Transverse colon (tissue), 4 donors: ENCODE results near the gene LSM12. TPM values are rescaled to one million over a fixed set of nuclear protein-coding genes. Genes with fewer than 3 reads are reported as not detected.
"Not testable (repeated sequence)": the region's sequence is repeated elsewhere in the genome, so short reads cannot be mapped to it uniquely, and the experiment has no call there.

Experiments used
- DNase-seq: peaks from one replicate; pipeline ENCODE4 v3.0.0-alpha.2; 2019
- H3K27ac ChIP-seq, 4 donors: fragments of 200-600 bp; sonication (generic); 2 replicates each; pipeline ENCODE4 v1.5.1; 2016 to 2018; ENCODE audit warnings: inconsistent platforms in 4 of 4
- H3K27me3 ChIP-seq: fragments of 200-600 bp; sonication (generic); 2 replicates; pipeline ENCODE4 v1.5.1; 2017; ENCODE audit warnings: inconsistent platforms
- H3K36me3 ChIP-seq, 4 donors: fragments of 200-600 bp; sonication (generic); 2 replicates each; pipeline ENCODE4 v1.5.1; 2017 to 2019; ENCODE audit warnings: inconsistent platforms in 4 of 4
- H3K4me1 ChIP-seq, 4 donors: fragments of 200-600 bp; sonication (generic); 2 replicates each; pipeline ENCODE4 v1.5.1; 2017 to 2020; ENCODE audit warnings: inconsistent platforms in 4 of 4
- H3K4me3 ChIP-seq, 4 donors: fragments of 200-600 bp; sonication (generic); 1 replicate in 1 of 4; 2 replicates in 3 of 4; pipeline versions ENCODE4 v1.5.1 to v1.6.1; 2017 to 2019; ENCODE audit warnings: inconsistent platforms in 4 of 4
- H3K9me3 ChIP-seq, 2 donors: fragments of 200-600 bp; sonication (generic); 2 replicates each; pipeline ENCODE4 v1.5.1; 2017 to 2019; ENCODE audit warnings: inconsistent platforms in 2 of 2
- CTCF ChIP-seq, 5 experiments: fragments of 200-600 bp in 3 of 5; fragments of 450-650 bp in 2 of 5; sonication (generic) in 3 of 5; IDR thresholded peaks; 1 replicate in 2 of 5; 2 replicates in 3 of 5; pipeline ENCODE4 v1.5.1; 2016 to 2017; ENCODE audit warnings: antibody characterized with exemption in 5 of 5, inconsistent platforms in 3 of 5, mild to moderate bottlenecking in 2 of 5, moderate library complexity in 1 of 5
- EP300 ChIP-seq: sonication (generic); formaldehyde crosslinking; IDR thresholded peaks from one replicate; pipeline ENCODE4 v1.6.1; 2017; ENCODE audit warnings: antibody characterized with exemption, low read depth
- POLR2A ChIP-seq: fragments of 450-650 bp; IDR thresholded peaks from one replicate; pipeline ENCODE4 v1.6.1; 2016; ENCODE audit warnings: antibody characterized with exemption, mild to moderate bottlenecking, moderate library complexity
- POLR2AphosphoS5 ChIP-seq, 3 donors: sonication (generic); formaldehyde crosslinking; IDR thresholded peaks; one replicate each; pipeline ENCODE4 v1.6.1; 2016; ENCODE audit warnings: antibody characterized with exemption in 3 of 3
- WGBS, 2 donors: methylation state at CpG; one replicate each; pipeline ENCODE4 v1.1.5; 2018; ENCODE audit warnings: low coverage in 1 of 2; 5-methylcytosine and 5-hydroxymethylcytosine counted together
- in situ Hi-C, 4 donors: fragments of 200-750 bp; cut with MboI; loops; one replicate each; pipeline versions ENCODE4 v1.15.0 to v1.15.1; 2017; ENCODE audit warnings: low sequenced_read_pairs in 3 of 4, low pct_ligation_motif_present in 1 of 4, low pct_unique_long_range_greater_than_20kb in 1 of 4
- intact Hi-C: fragments of 100-400 bp; cut with DNase I; formaldehyde crosslinking; loops from one replicate; pipeline ENCODE4 v1.15.1; 2023; ENCODE audit warnings: low total_unique reads
- total RNA-seq, 4 donors: library from RNA; depleted of rRNA; stranded (reverse); fragments of >200 nt; gene quantifications; one replicate each; pipeline ENCODE4 v1.1.0, GENCODE V29; 2016

The LSM12 gene
- total RNA-seq, 4 donors from 2014 or later, result 5.4 to 29.2 (median 22.9) TPM

GRCh38 chr17:44105483-44105882 is 39.0 kb upstream of the LSM12 start:
- no peak for TF ChIP-seq POLR2A
- TF ChIP-seq POLR2AphosphoS5 (IDR thresholded peaks at IDR 0.05), result no peak
- intact Hi-C loops (no loop called here), in situ Hi-C loops (no loop called here)
- H3K27me3 ChIP-seq, result no peaks in the 10 kb centered on the region
- WGBS, 2 donors, result 71% methylated on average over 3 of the region's 3 CpGs; no CpG with 5 or more reads in 1 of the 2 donors
- H3K27ac ChIP-seq, result no peak overlapping the region
- DNase-seq, result no peak
- H3K4me3 ChIP-seq, result no peak overlapping the region
- H3K9me3 ChIP-seq, result no peaks in the 10 kb centered on the region
- no peaks in the 10 kb centered on the region for H3K36me3 ChIP-seq
- H3K4me1 ChIP-seq, result peaks cover 29 to 42% (median 30%) of the 10 kb centered on the region in 4 donors

GRCh38 chr17:44102849-44103622 is 36.6 kb upstream of the LSM12 start:
- H3K4me1 ChIP-seq, result peaks cover 8 to 19% (median 11%) of the 10 kb centered on the region in 4 donors
- no peak for TF ChIP-seq EP300
- TF ChIP-seq POLR2AphosphoS5 (IDR thresholded peaks at IDR 0.05), result no peak
- TF ChIP-seq POLR2A, result no peak
- no peak for TF ChIP-seq CTCF (IDR thresholded peaks at IDR 0.05)
- no peaks in the 10 kb centered on the region for H3K9me3 ChIP-seq
- no peak for DNase-seq
- H3K27ac ChIP-seq, result peak overlapping the region in 1 of 4 donors; percentile 1
- no peaks in the 10 kb centered on the region for H3K27me3 ChIP-seq
- H3K36me3 ChIP-seq, result no peaks in the 10 kb centered on the region
- in situ Hi-C loops, result no loop called here
- WGBS, 2 donors, result 83 to 84% methylated on average over 6 to 15 of the region's 16 CpGs
- no peak overlapping the region for H3K4me3 ChIP-seq
- intact Hi-C loops, result no loop called here

- H3K27ac ChIP-seq, H3K9me3 ChIP-seq, H3K4me3 ChIP-seq, H3K27me3 ChIP-seq, in situ Hi-C loops, intact Hi-C loops, H3K36me3 ChIP-seq, DNase-seq: not testable (repeated sequence)
- peaks cover 7 to 15% (median 8%) of the 10 kb centered on the region in 4 donors for H3K4me1 ChIP-seq
- 86% methylated on average over 6 of the region's 6 CpGs; no CpG with 5 or more reads in 1 of the 2 donors for WGBS, 2 donors
These were observed 35.4 kb upstream of the LSM12 start for GRCh38 chr17:44101858-44102257.

- in situ Hi-C loops (no loop called here), intact Hi-C loops (no loop called here)
- Histone ChIP-seq H3K27ac (peak overlapping the region; percentile 77 to 86 (median 80)), H3K4me3 (no peak overlapping the region), H3K36me3 (peaks cover 0 to 10% (median 0%) of the 10 kb centered on the region in 4 donors), H3K9me3 (no peaks in the 10 kb centered on the region), H3K4me1 (peaks cover 19 to 30% (median 26%) of the 10 kb centered on the region in 4 donors), H3K27me3 (no peaks in the 10 kb centered on the region)
- 81% methylated on average over 13 of the region's 13 CpGs; no CpG with 5 or more reads in 1 of the 2 donors for WGBS, 2 donors
- DNase-seq, result no peak
- TF ChIP-seq POLR2AphosphoS5 (IDR thresholded peaks at IDR 0.05), result no peak
- no peak for TF ChIP-seq CTCF (IDR thresholded peaks at IDR 0.05)
- no peak for TF ChIP-seq POLR2A
- TF ChIP-seq EP300, result no peak
These were observed 30.9 kb upstream of the LSM12 start for GRCh38 chr17:44097110-44097958.
